Esophagus squamous epithelium (tissue), 5 donors: ENCODE measurements around the gene AUTS2. TPM values are rescaled to one million over a fixed set of nuclear protein-coding genes. Genes with fewer than 3 reads are reported as not detected.

Source experiments
- DNase-seq: peaks from one replicate; lab custom pipeline; 2025; lab: John Stamatoyannopoulos, UW
- H3K27ac ChIP-seq, 4 donors: fragments of 200-600 bp; sonication (generic); one replicate each; pipeline ENCODE4 v1.5.1; 2016 to 2019; ENCODE audit warnings: mild to moderate bottlenecking in 1 of 4
- H3K27me3 ChIP-seq, 4 donors: fragments of 200-600 bp; sonication (generic); 1 replicate in 3 of 4; 2 replicates in 1 of 4; pipeline versions ENCODE4 v1.5.1 to v1.6.0; 2017 to 2021; ENCODE audit warnings: antibody characterized with exemption in 1 of 4
- H3K36me3 ChIP-seq, 3 donors: fragments of 200-600 bp; sonication (generic); one replicate each; pipeline ENCODE4 v1.5.1; 2016 to 2019
- H3K4me1 ChIP-seq, 3 donors: fragments of 200-600 bp; sonication (generic); one replicate each; pipeline ENCODE4 v1.5.1; 2017 to 2019
- H3K4me3 ChIP-seq, 4 donors: fragments of 200-600 bp; sonication (generic); 1 replicate in 3 of 4; 2 replicates in 1 of 4; pipeline ENCODE4 v1.5.1; 2016 to 2019; ENCODE audit warnings: mild to moderate bottlenecking in 2 of 4, moderate library complexity in 1 of 4
- H3K9me3 ChIP-seq, 3 donors: fragments of 200-600 bp; sonication (generic); one replicate each; pipeline ENCODE4 v1.5.1; 2016 to 2019
- POLR2A ChIP-seq, 4 donors: fragments of 450-650 bp; IDR thresholded peaks; one replicate each; pipeline ENCODE4 v1.6.1; 2017; ENCODE audit warnings: antibody characterized with exemption in 4 of 4, mild to moderate bottlenecking in 4 of 4, moderate library complexity in 3 of 4
- WGBS, 2 donors: methylation state at CpG; one replicate each; pipeline ENCODE4 v1.1.5; 2018; 5-methylcytosine and 5-hydroxymethylcytosine counted together
- intact Hi-C: fragments of 100-400 bp; cut with DNase I; formaldehyde crosslinking; loops from one replicate; pipeline ENCODE4 v1.15.0; 2022
- total RNA-seq, 4 donors: library from RNA; depleted of rRNA; stranded (reverse); fragments of >200 nt; gene quantifications; one replicate each; pipeline ENCODE4 v1.1.0, GENCODE V29; 2016
- TF ChIP-seq, protein P1 (sequence below), 6 experiments: fragments of 450-650 bp in 4 of 6; fragments of 200-600 bp in 2 of 6; sonication (generic) in 2 of 6; IDR thresholded peaks; one replicate each; pipeline ENCODE4 v1.5.1; 2016 to 2019; ENCODE audit warnings: antibody characterized with exemption in 6 of 6, mild to moderate bottlenecking in 4 of 6, moderate library complexity in 4 of 6
- donor health status: DM: yes; HTN: yes; CAD: no.

AUTS2 gene
- total RNA-seq, 4 donors from 2014 or later, result 9.5 to 36.2 (median 23.0) TPM

DNA sequence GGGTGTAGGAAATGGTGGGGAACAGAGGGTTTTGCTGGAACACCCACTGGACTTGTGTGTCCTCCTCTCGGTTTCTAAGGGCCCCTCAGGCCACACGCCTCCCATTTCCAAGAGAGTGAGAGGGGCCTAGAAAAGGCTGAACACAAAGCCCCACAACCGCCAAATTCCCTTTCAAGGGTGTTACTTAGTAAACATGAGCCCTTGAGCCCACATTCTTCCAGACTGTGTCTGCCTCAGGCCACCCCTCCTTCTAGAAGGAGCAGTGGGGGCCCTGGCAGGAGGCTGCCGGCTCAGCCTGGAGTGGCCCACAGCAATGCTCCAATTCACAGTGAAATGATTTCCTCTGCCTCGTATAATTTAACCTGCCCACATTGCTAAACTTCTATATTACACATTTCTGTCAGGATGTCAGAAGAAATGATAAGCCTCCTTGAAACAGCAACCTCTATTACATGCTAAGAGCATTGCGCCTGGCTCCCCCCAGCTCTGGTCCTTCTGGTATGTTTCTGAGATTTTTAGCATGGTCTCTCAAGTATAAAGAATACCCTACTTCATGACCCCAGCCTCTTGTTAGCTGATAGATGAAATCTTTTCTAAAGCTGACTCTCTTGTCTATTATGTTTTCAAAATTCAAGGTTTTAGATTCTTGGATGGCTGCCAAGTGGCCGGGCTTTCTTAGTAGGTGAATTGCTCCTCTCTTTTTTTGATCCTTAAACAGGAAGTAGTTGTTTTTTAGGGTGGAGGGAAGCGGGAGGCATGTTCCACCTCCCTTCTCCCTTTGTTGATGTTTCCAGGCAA lies 859.8 kb downstream of the AUTS2 start:
- intact Hi-C loops, result no loop called here
- no peak overlapping the region for H3K4me3 ChIP-seq
- TF ChIP-seq, protein P1, sequence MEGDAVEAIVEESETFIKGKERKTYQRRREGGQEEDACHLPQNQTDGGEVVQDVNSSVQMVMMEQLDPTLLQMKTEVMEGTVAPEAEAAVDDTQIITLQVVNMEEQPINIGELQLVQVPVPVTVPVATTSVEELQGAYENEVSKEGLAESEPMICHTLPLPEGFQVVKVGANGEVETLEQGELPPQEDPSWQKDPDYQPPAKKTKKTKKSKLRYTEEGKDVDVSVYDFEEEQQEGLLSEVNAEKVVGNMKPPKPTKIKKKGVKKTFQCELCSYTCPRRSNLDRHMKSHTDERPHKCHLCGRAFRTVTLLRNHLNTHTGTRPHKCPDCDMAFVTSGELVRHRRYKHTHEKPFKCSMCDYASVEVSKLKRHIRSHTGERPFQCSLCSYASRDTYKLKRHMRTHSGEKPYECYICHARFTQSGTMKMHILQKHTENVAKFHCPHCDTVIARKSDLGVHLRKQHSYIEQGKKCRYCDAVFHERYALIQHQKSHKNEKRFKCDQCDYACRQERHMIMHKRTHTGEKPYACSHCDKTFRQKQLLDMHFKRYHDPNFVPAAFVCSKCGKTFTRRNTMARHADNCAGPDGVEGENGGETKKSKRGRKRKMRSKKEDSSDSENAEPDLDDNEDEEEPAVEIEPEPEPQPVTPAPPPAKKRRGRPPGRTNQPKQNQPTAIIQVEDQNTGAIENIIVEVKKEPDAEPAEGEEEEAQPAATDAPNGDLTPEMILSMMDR (IDR thresholded peaks at IDR 0.05), result no peak
- TF ChIP-seq POLR2A (IDR thresholded peaks at IDR 0.05), result no peak
- no peak for DNase-seq
- 58 to 65% methylated on average over 6 to 7 of the region's 8 CpGs for WGBS, 2 donors
- H3K27me3 ChIP-seq, result no peaks in the 10 kb centered on the region
- H3K4me1 ChIP-seq, result peaks cover 0 to 21% (median 0%) of the 10 kb centered on the region in 3 donors
- no peaks in the 10 kb centered on the region for H3K36me3 ChIP-seq
- no peak overlapping the region for H3K27ac ChIP-seq
- H3K9me3 ChIP-seq, result no peaks in the 10 kb centered on the region

DNA sequence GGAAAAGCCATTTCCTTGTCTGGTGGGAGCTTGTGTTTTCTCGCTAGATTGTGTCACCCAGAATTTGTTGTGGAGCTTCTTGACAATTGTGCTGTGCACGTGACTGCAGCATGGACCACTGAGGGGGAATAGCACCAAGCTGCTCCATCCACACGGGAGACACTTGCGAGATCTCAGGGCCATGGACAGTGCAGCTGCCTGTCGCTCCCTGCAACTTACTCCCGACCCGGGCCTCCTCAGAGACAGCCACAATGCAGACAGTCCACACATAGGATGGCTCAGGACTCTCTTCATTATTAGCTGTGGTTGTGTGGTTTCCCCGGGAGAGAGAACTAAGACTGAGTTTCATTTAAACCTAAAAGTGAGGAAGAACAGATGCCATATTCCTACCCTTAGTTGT lies 860.5 kb downstream of the AUTS2 start:
- Histone ChIP-seq H3K27me3 (no peaks in the 10 kb centered on the region), H3K9me3 (no peaks in the 10 kb centered on the region), H3K36me3 (no peaks in the 10 kb centered on the region), H3K27ac (no peak overlapping the region), H3K4me3 (no peak overlapping the region), H3K4me1 (peaks cover 0 to 26% (median 0%) of the 10 kb centered on the region in 3 donors)
- 76% methylated on average over 5 to 8 of the region's 8 CpGs for WGBS, 2 donors
- no peak for DNase-seq
- intact Hi-C loops, result no loop called here
- TF ChIP-seq, protein P1 (IDR thresholded peaks at IDR 0.05), result no peak
- TF ChIP-seq POLR2A (IDR thresholded peaks at IDR 0.05), result no peak

DNA sequence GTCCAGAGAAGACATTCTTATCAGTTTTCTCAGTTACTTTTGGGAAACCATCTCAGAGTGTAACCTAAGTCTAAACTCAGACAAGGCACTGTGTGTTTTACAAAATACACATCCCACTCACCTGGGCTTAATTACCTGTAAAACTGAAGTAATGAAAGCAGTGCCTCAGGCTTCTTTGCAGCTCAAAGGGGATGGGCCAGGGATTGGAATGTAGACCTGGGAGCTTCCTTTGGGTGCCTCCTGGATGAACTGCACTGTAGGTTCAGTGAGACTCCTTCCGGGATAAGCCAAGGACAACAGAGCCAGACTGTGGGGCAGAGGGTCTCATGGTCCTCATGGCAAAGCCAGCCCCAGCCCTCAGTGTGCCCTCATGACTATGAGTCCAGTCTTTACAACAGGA lies 861.3 kb downstream of the AUTS2 start:
- intact Hi-C loops, result no loop called here
- DNase-seq, result no peak
- no CpG with 5 or more reads among the region's 1 CpG for WGBS, 2 donors

DNA sequence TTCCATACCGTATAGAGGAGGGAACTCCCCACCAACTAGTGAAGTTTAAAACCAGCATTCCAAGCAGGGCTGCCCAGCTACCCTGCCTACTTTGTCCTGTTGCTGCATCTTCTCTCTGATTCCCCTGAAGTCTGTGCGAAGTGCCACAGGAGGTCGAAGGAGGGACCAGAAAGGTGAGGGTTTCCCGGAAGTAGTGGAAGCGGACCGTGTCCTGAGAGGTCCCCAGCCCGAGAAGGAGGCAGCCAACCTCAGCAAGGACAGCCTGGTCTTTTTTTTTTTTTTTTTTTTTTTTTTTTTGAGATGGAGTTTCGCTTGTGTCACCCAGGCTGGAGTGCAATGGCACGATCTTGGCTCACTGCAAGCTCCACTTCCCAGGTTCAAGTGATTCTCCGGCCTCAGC lies 861.8 kb downstream of the AUTS2 start:
- WGBS, 2 donors, result 83 to 90% methylated on average over 7 to 8 of the region's 10 CpGs

More for the DNA sequence above, 861.3 kb downstream of the AUTS2 start:
- H3K9me3 ChIP-seq, result no peaks in the 10 kb centered on the region
- H3K27me3 ChIP-seq, result no peaks in the 10 kb centered on the region
- H3K27ac ChIP-seq, result no peak overlapping the region
- peaks cover 0 to 26% (median 0%) of the 10 kb centered on the region in 3 donors for H3K4me1 ChIP-seq
- TF ChIP-seq POLR2A (IDR thresholded peaks at IDR 0.05), result no peak
- TF ChIP-seq, protein P1 (IDR thresholded peaks at IDR 0.05), result no peak
- H3K36me3 ChIP-seq, result no peaks in the 10 kb centered on the region
- H3K4me3 ChIP-seq, result no peak overlapping the region

DNA sequence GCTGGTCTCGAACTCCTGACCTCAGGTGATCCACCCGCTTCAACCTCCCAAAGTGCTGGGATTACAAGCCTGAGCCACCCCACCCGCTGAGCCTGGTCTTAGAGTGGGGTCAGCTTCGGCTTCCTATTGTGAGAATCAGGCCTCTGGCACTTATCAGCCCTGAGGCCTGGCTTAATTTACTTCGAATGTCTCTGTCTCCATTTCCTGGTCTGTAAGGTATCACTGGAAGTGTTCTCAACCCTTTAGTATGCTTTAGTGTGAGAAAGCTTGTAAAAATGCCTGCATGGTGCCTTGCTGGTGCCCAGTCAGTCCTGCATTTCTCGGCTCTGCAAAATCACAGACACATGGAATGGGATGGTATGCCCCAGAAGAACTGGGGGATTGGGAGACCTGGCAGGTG lies 862.3 kb downstream of the AUTS2 start:
- H3K27ac ChIP-seq, result no peak overlapping the region
- no peaks in the 10 kb centered on the region for H3K36me3 ChIP-seq
- TF ChIP-seq, protein P1 (IDR thresholded peaks at IDR 0.05), result no peak
- no peak for TF ChIP-seq POLR2A (IDR thresholded peaks at IDR 0.05)
- no peaks in the 10 kb centered on the region for H3K27me3 ChIP-seq
- no peaks in the 10 kb centered on the region for H3K9me3 ChIP-seq
- intact Hi-C loops, result no loop called here
- H3K4me1 ChIP-seq, result peaks cover 0 to 26% (median 0%) of the 10 kb centered on the region in 3 donors
- no peak for DNase-seq
- no peak overlapping the region for H3K4me3 ChIP-seq
- WGBS, 2 donors, result 40 to 84% methylated on average over 1 to 5 of the region's 6 CpGs

More for the DNA sequence above, 861.8 kb downstream of the AUTS2 start:
- H3K27me3 ChIP-seq, result no peaks in the 10 kb centered on the region
- H3K36me3 ChIP-seq, result no peaks in the 10 kb centered on the region
- H3K4me1 ChIP-seq, result peaks cover 0 to 26% (median 0%) of the 10 kb centered on the region in 3 donors
- H3K9me3 ChIP-seq, result no peaks in the 10 kb centered on the region
- H3K27ac ChIP-seq, result no peak overlapping the region
- TF ChIP-seq, protein P1 (IDR thresholded peaks at IDR 0.05), result no peak
- no peak for TF ChIP-seq POLR2A (IDR thresholded peaks at IDR 0.05)
- DNase-seq, result no peak
- intact Hi-C loops, result no loop called here
- no peak overlapping the region for H3K4me3 ChIP-seq
